Eye (tissue), 1 donor: ENCODE data around the gene C1QB.

ENCODE experiments used
- DNase-seq: peaks from one replicate; pipeline ENCODE4 v3.0.0-alpha.2; 2015

The C1QB gene, protein sequence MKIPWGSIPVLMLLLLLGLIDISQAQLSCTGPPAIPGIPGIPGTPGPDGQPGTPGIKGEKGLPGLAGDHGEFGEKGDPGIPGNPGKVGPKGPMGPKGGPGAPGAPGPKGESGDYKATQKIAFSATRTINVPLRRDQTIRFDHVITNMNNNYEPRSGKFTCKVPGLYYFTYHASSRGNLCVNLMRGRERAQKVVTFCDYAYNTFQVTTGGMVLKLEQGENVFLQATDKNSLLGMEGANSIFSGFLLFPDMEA

DNA sequence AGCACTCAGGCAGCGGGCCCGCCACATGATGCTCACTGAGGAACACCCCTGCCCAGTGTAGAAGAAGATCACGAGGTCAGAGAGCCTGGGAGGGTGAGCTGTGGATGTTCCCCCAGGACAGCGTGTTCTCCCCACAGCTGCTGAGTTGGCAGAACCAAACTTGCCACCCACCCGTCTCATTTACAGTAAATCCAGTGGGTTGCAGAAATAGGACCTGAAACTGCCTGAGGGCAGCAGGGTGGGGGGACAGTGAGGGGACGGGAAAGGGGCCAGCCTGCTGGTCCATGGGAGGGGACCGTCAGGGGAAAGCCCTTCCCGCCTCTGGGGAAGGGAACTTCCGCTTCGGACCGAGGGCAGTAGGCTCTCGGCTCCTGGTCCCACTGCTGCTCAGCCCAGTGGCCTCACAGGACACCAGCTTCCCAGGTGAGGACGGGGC lies at the start of gene C1QB:
TSS of gene C1QB (plus strand) at position 356 of the 436 bp plus-strand sequence. CDS start 6,227 bp downstream, outside the sequence.
- no peak for DNase-seq

- no peak for DNase-seq
Observed at GRCh38 chr1:22606161-22606560, 46.9 kb upstream of the C1QB start.

DNA sequence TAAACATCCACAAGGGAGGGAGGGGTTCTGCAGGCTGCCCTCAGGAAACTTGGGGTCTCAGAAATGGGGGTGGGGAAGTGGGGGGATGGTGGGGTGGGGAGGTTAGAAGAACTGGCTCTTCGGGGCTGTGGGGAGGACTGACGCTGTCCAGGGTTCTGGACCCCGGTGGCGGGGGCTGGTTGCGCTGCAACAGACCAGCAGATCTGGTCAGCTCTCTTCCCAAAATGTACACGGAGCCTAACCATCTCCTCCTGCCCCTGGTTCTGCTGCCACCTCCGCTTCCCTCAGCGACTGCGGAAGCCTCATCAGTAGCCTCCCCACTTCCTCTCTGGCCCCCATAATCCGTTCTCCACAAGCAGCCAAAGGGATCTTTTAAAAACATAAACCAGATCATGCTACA lies 45.9 kb upstream of the C1QB start:
- DNase-seq: no peak

GRCh38 chr1:22608361-22608760 lies 44.7 kb upstream of the C1QB start:
- no peak for DNase-seq

DNA sequence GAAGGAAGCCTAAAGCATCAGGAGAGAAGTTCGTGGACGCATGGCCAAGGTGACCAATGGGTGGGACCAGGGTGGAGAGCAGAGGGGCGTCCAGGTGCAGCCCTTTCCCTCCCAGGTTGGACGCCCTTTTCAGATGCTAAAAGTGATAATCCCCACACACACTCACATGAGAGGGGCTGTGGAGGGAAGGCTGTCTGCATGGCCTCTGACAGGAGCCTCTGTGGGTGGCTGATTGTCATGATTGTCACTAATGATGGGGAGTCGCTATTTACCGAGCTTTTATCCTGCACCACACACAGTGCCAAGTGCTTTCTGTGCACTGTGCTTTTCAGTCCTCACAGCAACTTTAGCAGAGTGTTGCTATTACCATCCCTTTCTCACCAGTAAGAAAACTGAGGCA lies 43.7 kb upstream of the C1QB start:
- no peak for DNase-seq

GRCh38 chr1:22611530-22611947 lies 41.5 kb upstream of the C1QB start:
- peak; percentile 85 for DNase-seq

- DNase-seq: peak; percentile 32
Observed at GRCh38 chr1:22612671-22613571, 40.1 kb upstream of the C1QB start.

GRCh38 chr1:22613572-22613918 lies 39.5 kb upstream of the C1QB start:
- no peak for DNase-seq

GRCh38 chr1:22613951-22614350 lies 39.1 kb upstream of the C1QB start:
- peak; percentile 33 for DNase-seq

- no peak for DNase-seq
Observed at GRCh38 chr1:22615886-22616285, 37.1 kb upstream of the C1QB start.

- DNase-seq: no peak
Observed at GRCh38 chr1:22616571-22616970, 36.5 kb upstream of the C1QB start.

DNA sequence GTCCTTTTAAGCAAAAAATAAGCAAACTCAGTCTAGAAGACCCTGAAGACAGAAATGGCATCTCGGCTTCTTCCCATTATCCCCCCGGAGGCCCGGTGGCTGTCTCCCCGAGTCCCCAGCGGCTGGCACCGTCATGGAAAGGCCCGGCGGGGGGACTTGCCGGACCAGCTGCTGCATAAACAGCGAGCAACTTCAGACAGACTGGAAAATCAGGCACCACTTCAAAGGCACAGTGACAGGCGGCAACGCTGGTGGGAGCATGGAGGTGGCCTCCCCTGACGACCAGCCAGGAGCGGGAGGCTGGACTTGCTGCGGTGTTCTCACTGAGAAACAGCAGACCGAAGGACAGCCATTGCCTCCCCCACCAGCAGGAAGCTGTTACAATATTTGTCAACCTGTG lies 35.0 kb upstream of the C1QB start:
- DNase-seq: peak; percentile 55

DNA sequence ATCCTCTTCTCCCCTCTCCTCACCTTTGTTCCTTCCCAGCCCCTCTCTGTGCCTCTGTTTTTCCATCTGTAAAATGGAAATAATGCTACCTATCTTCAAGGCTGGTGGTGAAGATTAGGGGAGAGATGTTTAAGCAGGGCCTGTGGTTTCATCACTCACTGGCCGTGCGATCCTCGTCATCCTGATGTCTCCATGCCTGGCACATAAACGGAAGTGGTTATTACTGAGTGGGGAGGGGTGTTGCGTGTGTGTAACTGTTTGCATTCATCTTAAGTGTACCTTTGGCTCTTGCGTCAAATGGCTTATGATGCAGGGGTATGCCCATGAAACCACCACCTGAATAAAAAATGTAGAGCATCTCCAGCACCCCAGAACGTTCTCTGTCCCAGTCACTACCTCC lies 33.8 kb upstream of the C1QB start:
- DNase-seq: no peak

- peak; percentile 68 for DNase-seq
Observed at GRCh38 chr1:22619798-22620197, 33.2 kb upstream of the C1QB start.

- no peak for DNase-seq
Observed at GRCh38 chr1:22621761-22622160, 31.3 kb upstream of the C1QB start.

- DNase-seq: peak; percentile 38
Observed at GRCh38 chr1:22625262-22625925, 27.6 kb upstream of the C1QB start.

GRCh38 chr1:22626237-22627157 lies 26.5 kb upstream of the C1QB start:
- peak; percentile 20 for DNase-seq

GRCh38 chr1:22627331-22627730 lies 25.7 kb upstream of the C1QB start:
- no peak for DNase-seq

DNA sequence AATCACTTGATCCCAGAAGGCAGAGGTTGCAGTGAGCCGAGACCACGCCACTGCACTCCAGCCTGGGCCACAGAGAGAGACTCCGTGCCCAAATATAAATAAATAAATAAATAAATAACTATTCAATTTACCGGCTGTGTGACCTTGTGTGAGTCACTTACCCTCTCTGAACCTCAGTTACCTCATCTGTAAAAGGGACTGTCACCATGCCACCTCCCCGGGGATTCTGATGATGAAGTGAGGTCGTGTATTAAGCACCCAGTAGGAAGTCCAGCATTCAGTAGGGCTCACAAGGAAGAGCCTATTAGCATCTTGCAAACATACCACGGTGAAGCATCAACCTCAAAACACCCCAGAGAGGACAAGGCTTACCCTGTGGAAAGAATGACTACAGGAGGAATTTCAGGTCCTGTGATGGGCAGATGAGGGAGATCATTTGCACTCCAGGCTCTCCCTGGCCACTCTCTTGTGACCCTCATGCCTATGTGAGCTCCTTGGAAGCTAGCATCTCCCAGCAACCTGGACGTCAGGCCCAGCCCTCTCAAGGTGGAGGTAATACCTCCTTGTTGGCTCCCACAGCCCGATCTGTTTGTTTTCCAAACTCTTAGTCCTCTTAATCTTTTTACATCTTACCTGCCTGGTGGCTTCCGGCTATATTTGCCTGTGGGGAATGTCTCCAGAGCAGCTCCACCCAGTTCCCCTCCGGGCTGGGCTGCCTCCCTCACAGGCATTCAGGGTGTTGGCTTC lies 24.2 kb upstream of the C1QB start:
- no peak for DNase-seq

GRCh38 chr1:22629886-22630285 lies 23.1 kb upstream of the C1QB start:
- no peak for DNase-seq

GRCh38 chr1:22633697-22634463 lies 19.2 kb upstream of the C1QB start:
- no peak for DNase-seq
